Measurements from ENCODE around the gene HSFX3. TPM values are rescaled to one million over a fixed set of nuclear protein-coding genes. Genes with fewer than 3 reads are reported as not detected.
"Not testable (repeated sequence)": the region's sequence is repeated elsewhere in the genome, so short reads cannot be mapped to it uniquely, and the experiment has no call there.

HSFX3 gene
- total RNA-seq, 4 donors from 2014 or later: not detected

- TF ChIP-seq, protein P1, sequence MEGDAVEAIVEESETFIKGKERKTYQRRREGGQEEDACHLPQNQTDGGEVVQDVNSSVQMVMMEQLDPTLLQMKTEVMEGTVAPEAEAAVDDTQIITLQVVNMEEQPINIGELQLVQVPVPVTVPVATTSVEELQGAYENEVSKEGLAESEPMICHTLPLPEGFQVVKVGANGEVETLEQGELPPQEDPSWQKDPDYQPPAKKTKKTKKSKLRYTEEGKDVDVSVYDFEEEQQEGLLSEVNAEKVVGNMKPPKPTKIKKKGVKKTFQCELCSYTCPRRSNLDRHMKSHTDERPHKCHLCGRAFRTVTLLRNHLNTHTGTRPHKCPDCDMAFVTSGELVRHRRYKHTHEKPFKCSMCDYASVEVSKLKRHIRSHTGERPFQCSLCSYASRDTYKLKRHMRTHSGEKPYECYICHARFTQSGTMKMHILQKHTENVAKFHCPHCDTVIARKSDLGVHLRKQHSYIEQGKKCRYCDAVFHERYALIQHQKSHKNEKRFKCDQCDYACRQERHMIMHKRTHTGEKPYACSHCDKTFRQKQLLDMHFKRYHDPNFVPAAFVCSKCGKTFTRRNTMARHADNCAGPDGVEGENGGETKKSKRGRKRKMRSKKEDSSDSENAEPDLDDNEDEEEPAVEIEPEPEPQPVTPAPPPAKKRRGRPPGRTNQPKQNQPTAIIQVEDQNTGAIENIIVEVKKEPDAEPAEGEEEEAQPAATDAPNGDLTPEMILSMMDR (IDR thresholded peaks at IDR 0.05): no peak
- ATAC-seq (ENCODE audit: low FRiP score) (no peak), DNase-seq (ENCODE audit: low spot score) (no peak)
These were observed 8.1 kb downstream of the HSFX3 start for GRCh38 chrX:149541521-149542047.

- TF ChIP-seq, protein P1 (IDR thresholded peaks at IDR 0.05): no peak
- DNase-seq (ENCODE audit: low spot score): peak; percentile 63
- peak; percentile 68 for ATAC-seq (ENCODE audit: low FRiP score)
These were observed 8.9 kb downstream of the HSFX3 start, which contains the start of gene EOLA1 for GRCh38 chrX:149540621-149541520. Gene EOLA1 (plus strand): TSS chrX:149541012. CDS start chrX:149545631, 4,619 bp downstream.

DNA sequence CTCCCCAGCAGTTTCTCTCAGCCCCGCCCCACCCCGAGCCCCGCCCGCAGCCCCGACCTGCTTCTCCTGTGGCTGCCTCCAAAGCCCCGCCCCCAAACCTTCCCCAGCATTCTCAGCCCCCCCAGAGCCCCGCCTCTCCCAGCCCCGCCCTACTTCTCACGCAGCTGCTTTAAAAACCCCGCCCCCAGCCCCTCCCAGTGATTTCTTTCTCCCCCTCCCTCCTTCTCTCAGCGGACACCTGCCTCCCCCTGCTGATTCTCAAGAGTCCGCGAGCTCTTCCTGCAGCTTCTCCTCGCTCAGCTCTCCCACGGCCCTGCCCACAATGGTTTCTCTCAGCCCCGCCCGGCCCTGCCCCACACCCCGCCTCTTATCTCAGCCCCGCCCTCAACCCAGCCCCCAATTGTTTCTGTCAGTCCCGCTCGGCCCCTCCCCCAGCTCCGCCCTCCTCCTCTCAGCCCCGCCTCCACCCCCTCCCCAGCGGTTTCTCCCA lies 9.5 kb downstream of the HSFX3 start:
- ATAC-seq (ENCODE audit: low FRiP score) (peak; percentile 62), DNase-seq (ENCODE audit: low spot score) (peak; percentile 70)
- TF ChIP-seq, protein P1 (IDR thresholded peaks at IDR 0.05): no peak

DNA sequence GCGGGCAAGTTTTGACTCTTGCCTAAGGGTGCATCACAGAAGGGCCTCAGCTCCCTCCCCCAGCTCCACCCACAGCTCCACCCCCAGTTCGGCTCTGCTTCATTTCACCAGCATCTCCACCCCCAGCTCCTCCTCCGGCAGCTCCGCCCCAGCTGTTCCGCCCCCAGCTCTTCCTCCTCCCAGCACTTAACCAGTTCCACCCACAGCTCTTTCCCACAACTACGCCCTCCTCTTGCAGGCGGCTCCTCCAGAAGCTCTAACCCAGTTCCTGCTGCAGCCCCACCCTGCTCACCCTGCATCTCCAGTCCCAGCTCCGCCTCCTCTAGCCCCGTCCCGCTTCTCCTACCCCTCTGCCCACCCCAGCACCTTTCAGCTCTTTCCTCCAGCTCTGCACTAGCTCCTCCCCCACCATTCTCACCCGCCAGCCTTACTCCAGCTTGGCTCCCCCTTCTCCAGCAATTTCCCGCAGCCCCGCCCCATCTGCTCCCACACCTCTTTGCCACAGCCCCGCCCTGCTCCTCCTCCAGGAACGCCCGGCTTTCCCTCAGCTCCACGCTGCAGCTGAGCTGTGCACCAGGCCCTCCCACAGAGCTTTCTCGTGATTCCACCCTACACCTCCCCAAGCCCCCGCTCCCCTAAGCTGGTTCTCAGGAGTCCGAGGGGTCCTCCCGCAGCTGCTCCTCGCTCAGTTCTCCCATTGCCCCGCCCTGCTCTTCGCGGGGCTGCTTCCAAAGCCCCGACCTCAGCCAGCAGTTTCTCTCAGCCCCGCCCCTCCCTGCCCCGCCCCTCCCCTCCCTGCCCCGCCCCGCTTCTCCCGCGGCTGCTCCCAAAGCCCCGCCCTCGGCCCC lies 10.2 kb downstream of the HSFX3 start:
- TF ChIP-seq, protein P1 (IDR thresholded peaks at IDR 0.05): no peak
- peak; percentile 79 for ATAC-seq (ENCODE audit: low FRiP score)
- DNase-seq (ENCODE audit: low spot score): peak; percentile 32

GRCh38 chrX:149537474-149537873 lies 12.2 kb downstream of the HSFX3 start:
- DNase-seq (ENCODE audit: low spot score); ATAC-seq (ENCODE audit: low FRiP score): not testable (repeated sequence)

GRCh38 chrX:149534926-149535602 lies 14.7 kb downstream of the HSFX3 start:
- ATAC-seq (ENCODE audit: low FRiP score); DNase-seq (ENCODE audit: low spot score): not testable (repeated sequence)

DNA sequence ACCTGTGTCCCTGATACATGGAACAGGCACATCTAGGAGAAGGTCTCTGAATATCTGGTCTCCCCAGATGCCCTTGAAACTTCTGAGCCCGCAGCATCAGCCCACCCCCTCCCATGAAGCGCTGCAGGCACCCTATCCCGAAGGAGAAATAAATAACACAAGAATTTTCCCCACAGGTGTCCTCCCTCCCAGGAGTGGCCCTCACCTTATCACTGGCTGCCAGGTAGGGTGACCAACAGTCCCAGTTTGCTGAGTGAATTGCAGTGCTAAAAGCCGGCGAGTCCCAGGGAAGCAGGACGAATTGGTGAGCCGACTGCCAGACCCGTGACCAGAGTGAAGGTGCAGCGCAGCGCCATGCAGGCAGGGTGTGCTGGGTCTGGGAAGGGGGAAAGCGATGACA lies 15.7 kb downstream of the HSFX3 start:
- not testable (repeated sequence) for DNase-seq (ENCODE audit: low spot score); ATAC-seq (ENCODE audit: low FRiP score)

DNA sequence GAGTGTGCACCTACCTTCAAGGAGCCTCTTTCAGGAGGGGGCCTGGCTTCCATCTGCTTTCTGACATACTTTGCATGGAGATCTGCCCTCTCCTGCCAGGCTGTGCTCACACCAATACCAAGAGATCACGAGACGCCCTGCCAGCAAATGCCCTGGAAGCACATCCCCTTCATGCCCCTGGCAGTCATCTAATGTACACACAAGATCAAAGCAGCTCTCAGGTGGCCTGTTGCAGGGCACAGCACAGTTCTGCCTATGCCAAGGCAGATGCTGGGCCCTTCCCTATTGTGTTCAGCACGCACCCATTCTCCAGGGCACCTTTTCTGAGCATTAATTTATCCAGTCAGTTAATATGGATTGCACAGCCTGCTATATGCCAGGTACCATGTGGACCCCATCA lies 16.9 kb downstream of the HSFX3 start:
- ATAC-seq (ENCODE audit: low FRiP score); DNase-seq (ENCODE audit: low spot score): not testable (repeated sequence)

All from omental fat pad (tissue), 4 donors.